Gastroesophageal sphincter (tissue), 4 donors: ENCODE data around the gene LRRC74A. TPM values are rescaled to one million over a fixed set of nuclear protein-coding genes. Genes with fewer than 3 reads are reported as not detected.

Experiments
- ATAC-seq: fragments of 150-250 bp; one replicate; pipeline ENCODE4 v1.9.1; 2016; ENCODE audit warnings: mild to moderate bottlenecking, moderate library complexity
- H3K27ac ChIP-seq, 4 donors: fragments of 200-600 bp; sonication (generic) in 3 of 4; 1 replicate in 3 of 4; 2 replicates in 1 of 4; pipeline ENCODE4 v1.5.1; 2016 to 2019
- H3K27me3 ChIP-seq: fragments of 200-600 bp; sonication (generic); one replicate; pipeline ENCODE4 v1.5.1; 2019
- H3K36me3 ChIP-seq, 2 donors: fragments of 200-600 bp; sonication (generic); one replicate each; pipeline ENCODE4 v1.5.1; 2019; ENCODE audit warnings: control low read depth in 1 of 2
- H3K4me1 ChIP-seq, 3 donors: fragments of 200-600 bp; sonication (generic); 1 replicate in 2 of 3; 2 replicates in 1 of 3; pipeline ENCODE4 v1.5.1; 2016 to 2019; ENCODE audit warnings: control low read depth in 2 of 3
- H3K4me3 ChIP-seq, 2 donors: fragments of 200-600 bp; sonication (generic); one replicate each; pipeline ENCODE4 v1.5.1; 2019; ENCODE audit warnings: mild to moderate bottlenecking in 1 of 2, moderate library complexity in 1 of 2
- H3K9me3 ChIP-seq, 3 donors: fragments of 200-600 bp; sonication (generic); one replicate each; pipeline ENCODE4 v1.5.1; 2017 to 2019; ENCODE audit warnings: control low read depth in 2 of 3
- CTCF ChIP-seq, 4 experiments: fragments of 200-600 bp in 2 of 4; fragments of 450-650 bp in 2 of 4; sonication (generic) in 1 of 4; IDR thresholded peaks; one replicate each; pipeline ENCODE4 v1.5.1; 2017 to 2019; ENCODE audit warnings: antibody characterized with exemption in 4 of 4, mild to moderate bottlenecking in 2 of 4, moderate library complexity in 2 of 4
- EP300 ChIP-seq: sonication (generic); formaldehyde crosslinking; IDR thresholded peaks from one replicate; pipeline ENCODE4 v1.6.1; 2017; ENCODE audit warnings: antibody characterized with exemption, mild to moderate bottlenecking
- POLR2A ChIP-seq, 2 donors: fragments of 450-650 bp; IDR thresholded peaks; one replicate each; pipeline ENCODE4 v1.6.1; 2017; ENCODE audit warnings: antibody characterized with exemption in 2 of 2, mild to moderate bottlenecking in 2 of 2, moderate library complexity in 1 of 2
- POLR2AphosphoS5 ChIP-seq: sonication (generic); formaldehyde crosslinking; IDR thresholded peaks from one replicate; pipeline ENCODE4 v1.6.1; 2017; ENCODE audit warnings: antibody characterized with exemption
- WGBS, 2 donors: methylation state at CpG; one replicate each; pipeline ENCODE4 v1.1.5; 2018; ENCODE audit warnings: low coverage in 1 of 2; 5-methylcytosine and 5-hydroxymethylcytosine counted together
- total RNA-seq, 4 donors: library from RNA; depleted of rRNA; stranded (reverse); fragments of >200 nt; gene quantifications; one replicate each; pipeline ENCODE4 v1.1.0, GENCODE V29; 2016

Gene LRRC74A
- total RNA-seq, 4 donors from 2014 or later = not detected

DNA sequence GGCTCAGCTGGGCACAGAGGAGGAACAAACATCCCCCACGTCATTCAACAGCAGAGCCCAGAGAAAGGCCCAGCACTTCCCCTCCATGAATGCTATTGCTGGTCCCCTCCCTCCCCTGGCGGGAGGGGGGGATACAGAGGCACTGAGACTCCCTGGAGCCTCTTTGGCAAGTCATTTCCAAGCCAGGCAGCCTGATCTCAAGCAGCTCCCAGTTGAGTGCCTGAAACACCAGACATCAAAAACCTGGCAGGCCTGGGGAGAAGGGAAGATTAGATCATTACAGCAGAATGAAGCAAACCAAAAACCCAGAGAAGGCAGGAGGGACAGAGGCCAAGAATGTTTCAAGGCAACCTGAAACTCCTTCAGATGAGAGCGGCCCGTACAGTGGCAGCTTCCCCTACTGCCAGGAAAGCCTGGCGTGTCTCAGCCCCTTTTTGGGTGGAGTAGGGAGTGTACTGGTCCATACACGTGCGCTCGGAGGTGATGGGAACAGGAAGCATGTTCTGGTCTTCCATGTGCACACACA, 92.1 kb downstream of the LRRC74A start:
- TF ChIP-seq POLR2A (IDR thresholded peaks at IDR 0.05) (peak in 1 of 2 donors; percentile 8), POLR2AphosphoS5 (peak; percentile 81), EP300 (no peak), CTCF (IDR thresholded peaks at IDR 0.05) (no peak)
- ATAC-seq = peak; percentile 50
- H3K4me3 ChIP-seq = no peak overlapping the region
- H3K27ac ChIP-seq = peak overlapping the region; percentile 75 to 96 (median 91)
- no peaks in the 10 kb centered on the region for H3K27me3 ChIP-seq
- WGBS, 2 donors = 0 to 12% methylated on average over 1 to 3 of the region's 8 CpGs
- H3K36me3 ChIP-seq = no peaks in the 10 kb centered on the region
- H3K4me1 ChIP-seq = peaks cover 16 to 82% (median 47%) of the 10 kb centered on the region in 3 donors
- H3K9me3 ChIP-seq = no peaks in the 10 kb centered on the region

- TF ChIP-seq POLR2A (IDR thresholded peaks at IDR 0.05) (no peak), EP300 (no peak), CTCF (IDR thresholded peaks at IDR 0.05) (peak in 3 of 4 experiments; percentile 28 to 55 (median 54)), POLR2AphosphoS5 (peak; percentile 98)
- Histone ChIP-seq H3K27me3 (no peaks in the 10 kb centered on the region), H3K36me3 (no peaks in the 10 kb centered on the region), H3K27ac (peak overlapping the region; percentile 84 to 96 (median 91)), H3K9me3 (no peaks in the 10 kb centered on the region), H3K4me3 (peak overlapping the region in 1 of 2 donors; percentile 9), H3K4me1 (peaks cover 14 to 78% (median 41%) of the 10 kb centered on the region in 3 donors)
- WGBS, 2 donors = 0% methylated on average over 4 of the region's 20 CpGs; no CpG with 5 or more reads in 1 of the 2 donors
- ATAC-seq = peak; percentile 94
Measured at GRCh38 chr14:76918782-76919394, 92.7 kb downstream of the LRRC74A start.

Other genes starting within 250 kb of the LRRC74A start
- gene VASH1, start 64.9 kb upstream of the LRRC74A start, total RNA-seq = 10 to 100 TPM in 2 of 4 donors, 1 to 10 TPM in 2; 4.3 to 12.8 (median 9.9) TPM
- gene ANGEL1, start 13.5 kb upstream of the LRRC74A start, total RNA-seq = 10 to 100 TPM in 2 of 4 donors, 1 to 10 TPM in 2; 9.0 to 27.5 (median 12.2) TPM
- 10 to 100 TPM; 53.7 to 75.6 (median 59.9) TPM for gene IRF2BPL, start 202.3 kb downstream of the LRRC74A start, total RNA-seq